Stimulated activated CD4-positive, alpha-beta T cell treated with anti-CD3 and anti-CD28 coated beads, TNF-alpha, amount 100 ng/mL, for 48 hours (primary cell): ENCODE results near the gene ADORA2B.

ENCODE experiments used
- DNase-seq, 3 donors: peaks; one replicate each; pipeline ENCODE4 v3.0.0-alpha.2; 2020; ENCODE audit warnings: low read depth in 3 of 3

ADORA2B gene

DNA sequence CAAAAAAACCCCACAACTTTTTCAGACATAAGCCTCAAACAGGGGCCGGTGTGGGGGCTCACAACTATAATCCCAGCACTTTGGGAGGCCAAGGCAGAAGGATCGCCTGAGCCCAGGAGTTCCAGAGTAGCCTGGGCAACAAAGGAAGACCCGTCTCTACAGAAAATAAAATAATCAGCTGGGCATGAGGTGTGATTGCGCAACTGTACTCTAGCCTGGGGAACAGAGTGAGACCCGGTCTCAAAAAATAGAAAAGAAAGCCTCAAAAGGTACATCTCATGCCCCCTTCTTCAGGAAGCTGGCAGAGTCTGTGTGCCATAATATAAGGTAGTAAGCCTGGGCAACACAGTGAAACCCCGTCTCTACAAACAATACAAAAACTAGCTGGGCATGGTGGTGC lies 51.4 kb downstream of the ADORA2B start:
- DNase-seq, result no peak

DNA sequence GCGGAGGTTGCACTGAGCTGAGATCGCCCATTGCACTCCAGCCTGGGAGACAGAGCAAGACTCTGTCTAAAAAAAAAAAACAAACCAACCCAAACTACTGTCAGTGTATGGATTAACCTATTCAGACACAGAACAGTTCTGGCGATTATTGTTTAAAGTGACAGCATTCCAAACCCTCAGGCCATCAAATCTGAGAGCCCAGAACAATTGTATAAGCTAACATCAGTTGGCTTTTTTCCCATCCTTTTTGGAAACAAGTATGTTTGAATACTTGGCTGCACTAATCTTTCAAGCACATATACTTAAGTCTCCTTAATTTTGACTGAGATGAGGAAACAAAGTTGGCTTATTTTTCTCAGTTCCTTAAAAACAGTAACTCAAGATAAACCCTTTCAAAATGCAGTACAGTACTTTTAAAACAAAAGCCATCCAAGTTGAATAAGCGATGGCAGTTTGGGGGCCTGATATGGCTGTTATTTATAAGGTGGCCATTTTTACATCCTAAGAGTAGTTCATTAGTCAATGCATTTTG lies 53.2 kb downstream of the ADORA2B start:
- DNase-seq, result no peak

DNA sequence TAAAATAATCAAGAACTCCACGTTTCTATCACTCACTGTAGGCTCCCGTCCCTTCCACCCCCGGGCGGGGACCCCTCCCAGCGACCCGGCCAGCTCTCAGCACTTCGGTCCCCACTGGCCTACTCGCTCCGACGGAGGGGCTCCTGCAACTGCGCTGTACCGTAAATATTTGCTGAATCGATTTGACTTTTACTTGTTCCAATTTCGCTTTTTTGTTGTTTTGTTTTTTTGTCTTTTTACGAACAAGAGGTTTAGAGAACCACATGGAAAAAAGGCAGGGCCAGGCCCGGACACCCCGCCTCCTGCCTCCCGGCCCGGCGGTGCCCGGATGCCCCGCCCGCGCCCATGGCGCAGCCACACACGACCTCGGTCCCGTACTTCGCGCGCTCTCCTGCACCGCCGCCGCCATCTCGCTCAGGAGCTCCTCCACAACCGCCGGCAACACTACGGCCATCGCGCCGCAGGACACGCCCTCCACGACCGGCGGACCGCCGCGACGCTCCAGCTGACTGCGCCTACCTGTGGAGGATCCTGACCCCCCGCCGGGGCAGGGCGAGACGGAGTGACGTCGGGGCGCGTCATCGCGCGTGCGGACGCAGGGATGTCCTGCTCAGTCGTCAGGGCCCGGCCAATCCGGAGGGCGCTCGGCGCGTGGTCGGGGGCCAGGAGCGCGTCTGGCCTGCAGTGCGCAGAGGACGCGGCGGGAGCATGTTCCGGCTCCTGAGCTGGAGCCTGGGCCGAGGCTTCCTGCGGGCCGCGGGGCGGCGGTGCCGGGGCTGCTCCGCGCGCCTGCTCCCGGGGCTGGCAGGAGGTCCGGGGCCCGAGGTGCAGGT lies 54.4 kb downstream of the ADORA2B start, which contains the start of the genes TTC19 and ZSWIM7:
TTC19 (plus strand) TSS at position 684 of the 833 bp plus-strand sequence; CDS start at position 709, 25 bp downstream.
ZSWIM7 (minus strand) TSS at position 564 of the 833 bp plus-strand sequence; CDS start at position 454, 110 bp downstream.
- peak; percentile 90 to 93 (median 91) for DNase-seq

DNA sequence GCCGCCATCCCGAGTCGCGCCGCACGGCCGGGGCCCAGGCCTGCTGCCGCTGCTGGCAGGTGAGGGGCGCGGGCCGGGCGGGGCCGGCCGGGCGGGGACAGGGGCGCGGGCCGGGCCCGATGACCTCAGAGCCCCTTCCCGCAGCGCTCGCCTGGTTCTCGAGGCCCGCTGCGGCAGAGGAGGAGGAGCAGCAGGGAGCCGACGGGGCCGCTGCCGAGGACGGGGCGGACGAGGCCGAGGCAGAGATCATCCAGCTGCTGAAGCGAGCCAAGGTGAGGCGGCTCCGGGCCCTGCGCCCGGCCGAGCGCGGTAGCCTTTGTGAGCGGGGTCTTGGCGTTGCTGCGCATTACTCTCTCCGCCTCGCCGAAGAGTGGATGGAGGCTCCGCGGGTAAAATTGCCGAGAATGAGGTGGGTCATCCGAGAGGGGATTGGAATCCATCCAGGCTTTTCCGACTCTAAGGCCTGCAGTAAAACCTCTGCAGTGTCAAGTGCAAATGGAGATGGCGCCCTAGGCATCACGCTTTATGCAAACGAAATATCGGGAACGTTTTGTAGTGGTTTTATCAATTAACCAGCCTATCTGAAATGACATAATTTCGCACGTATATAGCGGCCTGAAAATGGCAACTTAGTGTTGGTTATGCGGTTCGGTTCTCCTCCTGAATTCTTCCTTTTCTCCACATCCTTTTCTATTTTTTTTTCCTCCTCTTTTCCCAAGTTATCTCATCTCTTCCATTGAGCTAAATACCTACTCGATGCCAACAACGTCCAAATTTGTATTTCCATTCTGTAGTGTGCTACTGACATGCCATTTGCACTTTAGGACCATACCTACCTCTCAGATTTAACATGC lies 55.3 kb downstream of the ADORA2B start:
- DNase-seq, result peak in 2 of 3 donors; percentile 15 to 33

DNA sequence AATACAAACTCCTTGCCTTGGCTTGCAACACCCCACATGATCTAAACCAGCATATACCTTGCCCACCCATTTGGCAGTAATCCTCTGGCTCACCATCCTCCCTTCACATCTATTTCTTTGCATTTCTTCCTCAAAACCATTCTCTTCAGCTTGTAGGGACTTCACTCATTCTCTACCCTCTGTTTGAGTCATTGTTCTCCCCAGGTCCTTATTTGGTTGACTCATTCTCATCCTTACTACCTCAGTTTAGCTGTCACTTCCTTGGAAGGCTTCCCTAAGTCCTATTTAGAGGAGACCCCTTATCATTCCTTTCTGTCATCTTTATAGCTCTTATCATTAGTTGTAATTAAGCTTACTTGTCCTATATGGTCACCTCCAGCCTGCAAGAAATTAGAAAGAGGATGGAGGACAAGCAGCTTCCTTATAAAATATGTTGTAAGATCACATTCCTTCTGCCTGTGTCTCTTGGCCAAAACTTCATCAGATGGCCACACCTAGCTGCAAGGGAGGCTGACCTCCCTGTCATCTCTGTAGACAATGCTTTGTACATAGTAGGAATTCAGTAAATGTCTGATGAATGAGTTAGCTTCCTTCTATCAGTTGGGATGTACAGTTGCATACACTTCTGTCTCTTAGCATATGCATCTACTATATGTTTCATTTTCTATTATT lies 56.4 kb downstream of the ADORA2B start:
- DNase-seq, result no peak

DNA sequence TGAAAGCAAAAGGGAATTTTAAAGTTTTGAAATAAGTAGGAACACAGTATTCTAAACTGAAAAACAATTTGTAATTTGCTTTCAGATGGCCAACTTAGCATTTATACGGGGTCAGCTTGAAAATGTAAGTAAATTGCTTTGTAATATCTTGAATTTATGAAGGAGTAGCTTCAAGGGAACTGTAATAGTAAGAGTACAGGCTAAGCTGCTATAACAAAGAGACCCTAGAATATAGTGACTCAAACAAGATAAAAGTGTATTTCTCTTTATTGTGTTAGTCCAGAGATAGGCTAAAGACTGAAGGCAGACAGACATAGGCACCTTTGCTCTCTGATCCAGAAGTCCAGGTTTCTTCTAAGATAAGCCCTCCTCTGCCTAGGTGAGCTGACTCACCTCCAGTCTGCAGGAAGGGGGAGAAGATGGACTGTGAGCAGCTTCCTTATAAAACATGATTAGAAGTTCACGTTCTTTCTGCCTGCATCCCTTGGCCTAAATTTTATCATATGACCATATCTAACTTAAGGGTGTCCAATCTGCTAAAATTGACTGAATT lies 57.9 kb downstream of the ADORA2B start:
- DNase-seq, result no peak

DNA sequence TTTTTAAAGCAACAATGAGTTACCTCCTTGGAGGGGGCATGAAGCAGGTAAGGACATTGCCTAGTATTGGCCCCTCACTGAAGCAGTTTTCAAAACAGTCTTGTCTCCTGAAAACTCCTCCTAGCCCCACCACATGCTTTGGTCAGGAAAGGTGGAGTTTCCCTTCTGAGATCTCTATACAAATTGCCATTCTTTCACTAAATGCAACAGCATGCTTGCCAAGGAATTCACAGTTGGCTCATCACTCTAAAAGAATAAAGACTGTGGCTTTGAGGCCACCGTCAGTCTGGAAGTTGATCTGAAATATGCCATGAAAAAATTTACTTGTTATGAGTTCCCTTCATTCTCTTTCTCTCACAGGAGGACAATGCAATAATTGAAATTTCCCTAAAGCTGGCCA lies 58.9 kb downstream of the ADORA2B start:
- no peak for DNase-seq

DNA sequence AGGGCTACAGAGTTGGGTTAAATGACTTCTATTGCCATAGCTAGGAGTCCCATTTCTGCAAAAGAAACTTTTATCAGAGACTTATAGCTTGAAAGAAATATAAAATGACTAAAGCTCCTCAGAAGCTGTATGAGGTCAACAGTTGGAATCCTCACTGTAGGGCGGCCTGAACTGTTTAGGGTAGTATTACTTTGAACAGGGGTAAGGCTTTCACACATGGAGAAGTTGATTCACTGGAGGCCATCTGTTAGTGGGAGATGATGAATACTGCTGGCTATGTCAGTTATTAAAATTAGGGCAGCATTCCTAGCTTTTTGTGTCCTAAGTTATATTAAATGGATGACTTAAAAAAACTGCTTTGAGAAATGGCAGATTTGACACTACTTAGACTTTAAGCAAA lies 60.7 kb downstream of the ADORA2B start:
- no peak for DNase-seq

DNA sequence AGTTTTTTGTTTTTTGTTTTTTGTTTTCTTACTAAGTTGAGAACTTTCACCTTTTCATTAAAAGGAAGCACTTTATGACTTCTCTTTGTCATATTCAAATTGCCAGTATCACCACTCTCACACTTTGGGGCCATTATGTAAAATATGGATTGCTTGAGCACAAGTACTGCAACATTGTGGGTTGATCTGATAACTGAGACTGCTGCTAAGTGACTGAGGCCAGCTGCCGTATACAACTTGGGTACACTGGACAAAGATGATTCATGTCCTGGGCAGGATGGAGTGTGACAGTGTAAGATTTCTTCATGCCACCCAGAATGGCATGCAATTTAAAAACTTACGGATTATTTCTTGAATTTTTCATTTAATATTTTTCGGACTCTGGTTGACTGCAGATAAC lies 62.5 kb downstream of the ADORA2B start:
- DNase-seq, result no peak

DNA sequence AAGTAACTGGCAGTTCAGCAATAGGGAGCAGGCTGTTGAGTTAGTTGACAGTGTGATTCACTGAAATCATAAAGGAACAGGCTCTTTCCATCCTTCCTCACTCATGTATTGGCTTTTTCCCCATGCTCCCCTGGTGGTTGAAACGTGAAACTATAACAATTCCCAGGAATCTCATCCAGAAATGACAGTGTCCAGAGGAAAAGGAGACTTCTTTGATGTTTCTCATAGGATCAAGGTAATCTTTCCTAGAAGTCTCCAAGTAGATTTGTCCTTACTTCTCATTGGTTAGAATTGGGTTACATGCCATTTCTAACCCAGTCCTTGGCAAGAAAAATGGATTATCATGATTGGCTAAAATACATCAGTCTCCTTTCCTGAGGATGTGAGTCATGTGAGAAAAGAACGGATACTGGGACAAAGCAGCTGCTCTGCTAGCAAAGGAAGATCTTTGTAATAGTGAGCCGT lies 69.0 kb downstream of the ADORA2B start:
- DNase-seq, result no peak

DNA sequence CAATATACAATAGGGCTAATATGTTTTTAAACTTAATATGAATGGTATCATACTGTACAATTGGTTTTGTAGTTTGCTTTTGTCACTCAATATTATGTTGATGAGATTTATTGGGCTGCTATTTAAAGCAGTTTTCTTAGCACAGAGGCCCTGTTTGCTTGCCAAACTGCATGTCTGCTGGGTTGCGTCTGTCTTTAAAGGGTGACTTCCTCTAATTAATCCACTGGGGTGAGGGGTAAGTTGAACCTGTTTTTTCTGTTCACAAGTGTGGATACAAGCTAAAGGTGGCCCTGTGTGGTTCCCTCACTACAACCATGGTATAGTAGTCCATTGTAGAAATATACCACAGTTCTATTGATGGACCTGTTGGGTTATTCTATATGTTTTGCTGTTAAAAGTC lies 74.4 kb downstream of the ADORA2B start:
- no peak for DNase-seq

DNA sequence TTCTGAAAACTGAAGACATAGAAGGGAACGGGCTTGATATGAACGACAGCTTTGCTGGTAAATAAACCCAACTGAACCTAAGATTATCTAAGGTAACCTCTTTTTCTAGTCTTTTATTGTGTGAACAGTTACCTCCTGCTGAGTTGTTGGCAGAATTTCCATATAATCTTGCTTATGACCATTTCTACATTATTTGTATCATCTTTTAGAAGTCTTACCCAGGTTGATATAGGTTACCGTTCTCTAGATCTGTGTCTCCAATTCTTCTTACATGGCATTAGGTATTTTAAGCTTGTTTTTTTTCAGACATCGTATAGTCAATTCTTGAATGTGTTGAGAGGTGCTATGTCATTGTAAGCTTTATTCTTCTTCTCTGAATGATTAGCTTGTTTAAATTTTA lies 79.0 kb downstream of the ADORA2B start:
- DNase-seq, result no peak

DNA sequence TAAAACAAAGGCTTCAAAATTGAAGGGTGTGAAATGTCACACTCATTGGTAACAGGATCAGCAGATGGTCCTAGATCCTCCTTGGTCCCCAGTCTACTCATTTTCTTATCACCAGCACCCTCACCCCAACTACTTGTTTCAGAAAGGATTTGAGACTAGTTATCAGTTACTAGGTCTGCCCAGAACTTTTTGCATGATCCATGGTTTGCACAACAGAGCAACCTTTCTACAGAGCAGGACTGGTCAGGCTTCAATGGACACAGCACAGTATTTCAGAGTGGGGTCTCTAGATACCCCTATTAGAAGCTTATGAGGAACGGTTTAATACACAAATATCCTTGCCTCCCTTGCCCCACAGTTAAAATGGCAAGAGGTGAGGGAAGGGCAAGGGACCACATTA lies 80.3 kb downstream of the ADORA2B start:
- no peak for DNase-seq
